HG03103 (cell line): Measurements from ENCODE around the gene CLDN4.
"Not testable (repeated sequence)": the region's sequence is repeated elsewhere in the genome, so short reads cannot be mapped to it uniquely, and the experiment has no call there.

ENCODE experiments used
- ATAC-seq: cut with Tn5 transposase; IDR thresholded peaks from one replicate; pipeline ENCODE4 v1.9.1; 2021; ENCODE audit warnings: low read depth; ENCODE audit not compliant: unreplicated experiment

The CLDN4 gene

GRCh38 chr7:73841689-73842066 is 10.9 kb downstream of the CLDN4 start:
- ATAC-seq: no peak

DNA sequence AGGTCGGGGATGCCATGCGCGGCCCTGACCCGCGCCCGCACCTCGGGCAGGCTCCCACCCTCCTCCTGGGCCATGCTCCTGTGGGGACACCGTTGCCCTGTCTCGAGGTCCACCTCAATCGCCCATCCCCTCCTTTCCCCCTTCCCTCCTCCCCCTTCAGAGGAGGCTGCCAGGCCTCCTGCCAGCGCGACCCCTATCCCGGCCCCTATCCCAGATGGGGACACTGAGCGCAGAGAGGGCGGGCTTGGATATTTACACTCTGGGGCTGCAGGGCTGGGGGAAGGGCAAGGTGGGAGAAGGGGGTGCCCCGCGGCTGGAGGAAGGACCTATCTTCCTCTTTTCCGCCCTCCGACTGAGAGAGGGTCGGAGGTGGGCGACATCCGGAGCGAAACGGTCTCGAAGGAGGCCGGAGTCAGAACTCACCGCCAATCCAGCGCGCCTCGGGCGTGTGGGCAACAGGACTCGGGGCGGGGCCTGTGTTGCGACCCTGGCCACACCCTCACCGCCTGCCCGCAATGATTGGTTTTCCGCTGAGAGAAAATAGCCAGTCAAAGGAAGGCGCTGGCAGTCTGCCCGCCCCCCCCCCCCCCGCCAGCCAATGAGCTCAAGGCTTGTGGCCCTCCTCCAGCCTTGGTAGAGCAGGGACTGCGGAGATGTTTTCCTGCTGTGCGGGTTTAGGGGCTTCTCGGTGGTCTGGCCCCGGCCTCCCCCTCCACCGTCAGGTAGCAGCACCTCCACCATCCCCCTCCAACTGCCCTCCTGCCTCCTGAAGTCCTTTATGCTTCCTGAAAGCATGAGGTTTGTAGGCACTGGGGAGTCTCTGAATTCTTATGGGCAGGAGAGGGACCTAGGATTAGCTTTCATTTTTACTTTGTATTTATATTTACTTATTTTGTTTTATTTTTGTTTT is 11.5 kb downstream of the CLDN4 start, which contains the start of gene METTL27:
Gene METTL27 (minus strand): TSS at position 450 of the 910 bp plus-strand sequence. CDS start 376 bp downstream, at position 74.
- peak; percentile 92 for ATAC-seq

DNA sequence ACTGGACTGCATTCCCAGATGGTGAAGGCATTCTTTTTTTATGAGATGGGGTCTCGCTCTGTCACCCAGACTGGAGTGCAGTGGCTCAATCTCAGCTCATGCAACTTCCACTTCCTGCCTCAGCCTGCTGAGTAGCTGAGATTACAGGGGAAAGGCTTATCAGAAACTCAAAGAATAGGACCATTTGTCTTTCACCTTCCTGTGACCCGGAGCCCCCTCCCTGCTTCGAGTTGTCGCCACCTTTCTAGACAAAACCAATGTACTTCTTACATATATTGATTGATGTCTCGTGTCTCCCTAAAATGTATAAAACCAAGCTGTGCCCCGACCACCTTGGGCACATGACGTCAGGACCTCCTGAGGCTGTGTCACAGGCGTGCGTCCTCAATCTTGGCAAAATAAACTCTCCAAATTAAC is 13.3 kb downstream of the CLDN4 start:
- no peak for ATAC-seq

DNA sequence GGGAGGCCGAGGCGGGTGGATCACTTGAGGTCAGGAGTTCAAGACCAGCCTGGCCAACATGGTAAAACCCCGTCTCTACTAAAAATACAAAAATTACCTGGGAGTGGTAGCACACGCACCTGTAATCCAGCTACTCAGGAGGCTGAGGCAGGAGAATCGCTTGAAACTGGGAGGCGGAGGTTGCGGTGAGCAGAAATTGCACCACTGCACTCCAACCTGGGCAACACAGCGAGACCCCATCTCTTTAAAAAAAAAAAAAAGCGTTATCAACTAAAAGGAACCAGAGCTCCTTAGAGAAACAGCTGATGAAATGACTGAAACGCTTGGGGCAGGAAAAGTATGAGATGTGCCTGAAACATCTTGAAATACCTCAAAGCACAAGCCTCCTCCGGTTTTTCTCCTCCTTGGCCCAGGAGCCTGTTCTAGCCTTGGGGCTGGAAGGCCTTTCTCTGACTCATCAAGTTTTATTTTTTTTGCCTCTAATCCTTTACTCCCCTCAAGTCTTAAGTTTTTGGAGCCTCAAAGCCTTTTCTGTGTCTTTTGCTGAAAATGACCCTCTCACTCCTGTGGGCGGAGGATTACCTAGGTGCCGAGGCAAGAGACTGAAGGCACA is 14.2 kb downstream of the CLDN4 start:
- no peak for ATAC-seq

GRCh38 chr7:73845701-73846195 is 15.0 kb downstream of the CLDN4 start:
- ATAC-seq: not testable (repeated sequence)

- no peak for ATAC-seq
Measured at GRCh38 chr7:73847941-73848723, 17.3 kb downstream of the CLDN4 start.

- no peak for ATAC-seq
Measured at GRCh38 chr7:73850781-73851207, 20.0 kb downstream of the CLDN4 start.

DNA sequence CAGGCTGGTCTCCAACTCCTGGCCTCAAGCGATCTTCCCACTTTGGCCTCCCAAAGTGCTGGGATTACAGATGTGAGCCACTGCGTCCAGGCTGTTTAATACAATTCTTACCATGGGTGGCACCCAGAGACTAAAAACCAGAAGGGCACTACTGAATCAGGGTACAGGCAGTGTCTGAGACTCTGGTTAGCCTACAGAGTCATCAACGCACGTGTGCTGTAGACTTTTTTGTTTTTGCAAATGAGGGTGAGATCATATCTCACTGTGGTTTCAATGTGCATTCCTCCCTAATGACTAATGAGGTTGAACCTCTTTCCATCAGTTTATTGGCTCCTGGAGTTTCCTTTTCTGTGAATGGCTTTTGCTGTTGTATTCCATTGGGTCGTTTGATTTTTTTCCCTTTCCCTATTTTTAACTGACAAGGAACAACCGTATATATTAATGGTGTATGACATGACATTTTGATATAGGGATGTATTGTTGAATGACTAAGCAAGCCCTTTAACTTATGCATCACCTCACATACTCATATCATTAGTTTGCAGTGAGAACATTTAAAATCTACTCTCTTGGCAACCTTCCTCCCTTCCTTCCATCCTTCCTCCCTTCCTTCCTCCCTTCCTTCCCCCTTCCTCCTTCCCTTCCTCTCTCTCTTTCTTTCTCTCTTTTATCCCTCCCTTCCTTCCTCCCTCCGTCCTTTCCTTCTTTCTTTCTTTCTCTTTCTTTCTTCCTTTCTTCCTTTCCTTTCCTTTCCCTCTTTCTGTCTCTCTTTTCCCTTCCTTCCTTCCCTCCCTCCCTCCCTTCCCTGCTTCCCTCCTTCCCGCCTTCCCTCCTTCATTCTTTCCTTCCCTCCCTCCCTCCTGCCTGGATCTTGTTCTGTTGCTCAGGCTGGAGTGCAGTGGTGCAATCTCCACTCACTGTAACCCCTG is 20.9 kb downstream of the CLDN4 start:
- ATAC-seq: peak; percentile 56

DNA sequence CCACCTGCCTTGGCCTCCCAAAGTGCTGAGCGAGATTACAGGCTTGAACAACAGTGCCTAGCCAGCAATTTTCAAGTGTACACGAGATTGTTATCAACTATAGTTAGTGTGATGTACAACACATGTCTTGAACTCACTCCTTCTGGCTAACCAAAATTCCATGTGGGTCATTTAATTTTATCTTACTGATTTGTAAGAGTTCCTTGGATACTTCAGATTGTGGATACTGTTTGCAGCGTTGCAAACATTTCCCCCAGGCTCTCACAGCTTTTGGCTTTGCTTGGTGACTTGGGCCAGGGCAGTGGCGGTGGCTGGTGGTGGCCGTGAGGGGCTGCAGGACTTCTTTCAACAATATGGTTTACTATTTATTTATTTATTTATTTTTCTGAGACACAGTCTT is 21.7 kb downstream of the CLDN4 start:
- no peak for ATAC-seq

- no peak for ATAC-seq
Measured at GRCh38 chr7:73856941-73857340, 26.1 kb downstream of the CLDN4 start.

GRCh38 chr7:73858807-73859206 is 28.0 kb downstream of the CLDN4 start:
- ATAC-seq: no peak

- ATAC-seq: no peak
Measured at GRCh38 chr7:73860859-73861258, 30.1 kb downstream of the CLDN4 start, which contains the start of gene TMEM270. TSS of gene TMEM270 (plus strand) at chr7:73861159. CDS start at chr7:73861195, 36 bp downstream.

- no peak for ATAC-seq
Measured at GRCh38 chr7:73861305-73861704, 30.5 kb downstream of the CLDN4 start.

- ATAC-seq: no peak
Measured at GRCh38 chr7:73864981-73865711, 34.4 kb downstream of the CLDN4 start.

DNA sequence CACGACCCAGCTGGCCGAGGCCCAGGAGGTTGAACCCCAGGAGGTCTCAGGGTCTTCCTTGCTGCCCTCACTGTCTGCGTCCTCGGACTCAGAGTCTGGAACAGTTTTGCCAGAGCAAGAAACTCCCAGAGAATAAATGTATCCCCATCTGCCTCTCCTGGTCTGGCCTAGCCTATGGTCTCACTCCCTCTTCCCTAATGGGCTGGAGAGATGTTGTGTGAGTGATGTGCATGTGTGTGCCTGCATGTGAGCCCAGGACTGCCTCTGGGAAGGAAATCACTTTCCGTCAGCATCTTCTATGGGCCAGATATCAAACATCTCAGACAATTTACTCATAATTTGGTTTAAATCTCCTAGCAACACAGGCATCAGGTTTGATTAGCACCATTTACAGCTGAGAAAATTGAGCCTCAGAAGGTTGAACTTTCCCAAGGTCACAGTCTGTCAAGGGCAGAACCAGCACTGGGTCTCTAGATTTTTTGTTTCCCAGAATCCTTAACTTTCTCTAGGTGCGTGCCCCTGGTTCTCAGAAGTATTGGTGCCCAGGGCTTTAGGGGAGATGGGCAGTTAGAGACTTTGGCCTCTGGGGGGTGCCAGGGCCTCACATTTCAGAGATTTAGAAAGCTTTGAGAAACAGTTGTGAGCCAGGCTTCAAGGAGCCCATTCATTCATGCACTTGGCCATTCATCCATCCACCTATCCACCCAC is 35.1 kb downstream of the CLDN4 start:
- no peak for ATAC-seq

- ATAC-seq: no peak
Measured at GRCh38 chr7:73866446-73866767, 35.6 kb downstream of the CLDN4 start.

GRCh38 chr7:73869011-73869798 is 38.4 kb downstream of the CLDN4 start:
- no peak for ATAC-seq

DNA sequence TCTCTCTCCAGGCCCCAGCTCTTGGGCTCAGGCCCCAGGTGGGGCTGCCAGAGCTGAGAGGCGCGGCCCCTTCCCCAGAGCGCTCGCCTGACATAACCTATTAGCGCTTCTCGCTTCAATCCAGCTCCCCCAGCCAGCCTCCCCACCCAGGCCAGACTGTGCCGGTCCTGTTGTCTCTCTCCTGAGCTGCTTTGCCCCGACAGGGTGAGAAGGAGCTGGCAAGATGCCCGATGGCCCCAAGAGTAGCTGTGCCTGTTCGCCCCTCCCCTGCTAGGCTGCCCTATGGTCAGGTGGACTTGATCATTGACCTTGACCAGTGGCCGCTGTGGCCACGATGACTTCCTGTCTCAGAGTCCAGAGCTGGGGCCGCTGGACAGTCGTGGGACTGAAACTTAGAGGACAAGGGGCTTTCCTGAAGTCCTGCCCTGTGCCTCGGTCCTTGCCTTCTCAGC is 39.3 kb downstream of the CLDN4 start:
- no peak for ATAC-seq
